22Rv1 (cell line): ENCODE measurements around the gene RNU1-2.
"Not testable (repeated sequence)": the region's sequence is repeated elsewhere in the genome, so short reads cannot be mapped to it uniquely, and the experiment has no call there.

Source experiments
- CTCF ChIP-seq: fragments of 450-650 bp; IDR thresholded peaks from 2 replicates; pipeline ENCODE4 v1.5.1; 2017; ENCODE audit warnings: mild to moderate bottlenecking
- ZFX ChIP-seq: fragments of 450-650 bp; IDR thresholded peaks from 2 replicates; pipeline ENCODE4 v1.6.1; 2017; ENCODE audit warnings: antibody characterized with exemption, borderline replicate concordance

- TF ChIP-seq CTCF, ZFX: not testable (repeated sequence)
These were observed 19.3 kb downstream of the RNU1-2 start for GRCh38 chr1:16914928-16915626.
